ENCODE results near the gene CFDP1.

Gene CFDP1

DNA sequence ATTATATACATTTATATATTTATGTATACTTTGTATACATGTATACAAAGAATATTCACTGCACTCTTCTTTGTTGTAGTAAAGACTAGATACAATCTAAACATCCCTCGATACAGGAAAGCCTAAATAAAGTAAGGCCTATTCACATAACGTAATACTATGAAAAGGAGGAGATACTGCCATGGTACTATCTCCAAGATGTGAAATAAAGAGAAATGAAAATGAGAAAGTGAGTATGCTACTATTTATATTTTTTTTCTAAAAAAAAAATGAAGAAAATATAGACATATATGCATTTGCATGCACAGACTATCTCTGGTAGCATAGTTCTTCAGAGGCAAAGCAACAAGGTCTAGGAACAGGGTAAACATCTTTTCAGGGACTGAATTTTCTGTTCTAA lies 19.4 kb downstream of the CFDP1 start:
- peaks cover 0 to 4% (median 0%) of the 10 kb centered on the region in 5 donors for H3K4me1 ChIP-seq (ENCODE audit: control insufficient read depth in 5 of 5, insufficient read depth in 5 of 5, low read length in 5 of 5)
- H3K27ac ChIP-seq (ENCODE audit: low read depth, low read length) = no peak overlapping the region
- peaks cover 9 to 28% (median 17%) of the 10 kb centered on the region in 5 donors for H3K36me3 ChIP-seq (ENCODE audit: control insufficient read depth in 5 of 5, insufficient read depth in 5 of 5, low read length in 5 of 5)
- no peaks in the 10 kb centered on the region for H3K27me3 ChIP-seq (ENCODE audit: control insufficient read depth in 5 of 5, insufficient read depth in 4 of 5, low read length in 5 of 5)
- H3K9ac ChIP-seq (ENCODE audit: low read length in 5 of 5) = no peak overlapping the region
- no peaks in the 10 kb centered on the region for H3K9me3 ChIP-seq (ENCODE audit: control insufficient read depth in 5 of 5, low read length in 5 of 5)
- no peak overlapping the region for H3K4me3 ChIP-seq (ENCODE audit: low read depth in 1 of 5, low read length in 5 of 5)

DNA sequence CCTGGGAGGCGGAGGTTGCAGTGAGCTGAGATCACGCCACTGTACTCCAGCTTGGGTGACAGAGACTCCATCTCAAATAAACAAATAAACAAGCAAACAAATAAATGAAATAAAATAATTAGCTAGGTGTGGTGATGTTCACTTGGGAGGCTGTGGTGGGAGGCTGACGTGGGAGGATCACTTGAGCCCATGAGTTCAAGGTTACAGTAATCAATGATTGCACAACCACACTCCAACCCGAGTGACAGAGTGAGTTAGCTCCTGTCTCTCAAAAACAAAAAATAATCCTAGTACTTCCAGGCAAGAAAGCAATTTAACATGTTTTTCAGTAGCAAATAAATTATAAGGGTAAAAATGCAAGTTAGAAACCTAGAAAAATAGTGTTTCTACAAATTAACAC lies 26.4 kb downstream of the CFDP1 start:
- Histone ChIP-seq H3K9ac (ENCODE audit: low read length in 5 of 5) (no peak overlapping the region), H3K4me1 (ENCODE audit: control insufficient read depth in 5 of 5, insufficient read depth in 5 of 5, low read length in 5 of 5) (peaks cover 0 to 8% (median 3%) of the 10 kb centered on the region in 5 donors), H3K27me3 (ENCODE audit: control insufficient read depth in 5 of 5, insufficient read depth in 4 of 5, low read length in 5 of 5) (no peaks in the 10 kb centered on the region), H3K4me3 (ENCODE audit: low read depth in 1 of 5, low read length in 5 of 5) (no peak overlapping the region), H3K36me3 (ENCODE audit: control insufficient read depth in 5 of 5, insufficient read depth in 5 of 5, low read length in 5 of 5) (peaks cover 7 to 30% (median 18%) of the 10 kb centered on the region in 5 donors), H3K9me3 (ENCODE audit: control insufficient read depth in 5 of 5, low read length in 5 of 5) (no peaks in the 10 kb centered on the region), H3K27ac (ENCODE audit: low read depth, low read length) (no peak overlapping the region)

DNA sequence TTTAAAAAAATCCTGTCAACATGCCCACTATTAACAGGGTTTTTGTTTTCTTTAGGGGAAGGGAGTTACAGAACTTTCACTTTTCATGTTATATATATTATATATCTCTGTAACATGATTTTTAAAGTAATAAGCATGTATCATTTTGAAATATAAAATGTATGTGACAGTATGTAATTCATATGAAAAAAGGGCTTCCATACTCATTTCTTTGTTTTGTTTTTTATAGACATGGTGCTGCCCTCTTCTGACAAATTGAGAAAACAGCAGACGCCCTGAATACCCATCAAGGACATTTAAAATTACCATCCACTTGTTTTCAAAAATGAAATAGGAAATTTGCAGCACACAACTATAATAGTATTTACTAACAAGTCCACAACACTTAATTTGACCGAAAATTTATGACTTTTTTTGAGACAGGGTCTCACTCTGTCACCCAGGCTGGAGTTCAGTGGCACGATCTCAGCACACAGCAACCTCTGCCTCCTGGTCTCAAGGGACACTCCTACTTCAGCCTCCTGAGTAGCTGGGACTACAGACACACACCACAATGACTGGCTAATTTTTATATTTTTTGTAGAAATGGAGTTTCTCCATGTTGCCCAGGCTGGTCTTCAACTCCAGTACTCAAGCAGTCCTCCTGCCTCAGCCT lies 30.4 kb downstream of the CFDP1 start:
- H3K4me1 ChIP-seq (ENCODE audit: control insufficient read depth in 5 of 5, insufficient read depth in 5 of 5, low read length in 5 of 5) = peaks cover 0 to 9% (median 3%) of the 10 kb centered on the region in 5 donors
- H3K9me3 ChIP-seq (ENCODE audit: control insufficient read depth in 5 of 5, low read length in 5 of 5) = no peaks in the 10 kb centered on the region
- no peak overlapping the region for H3K27ac ChIP-seq (ENCODE audit: low read depth, low read length)
- peaks cover 0 to 10% (median 4%) of the 10 kb centered on the region in 5 donors for H3K36me3 ChIP-seq (ENCODE audit: control insufficient read depth in 5 of 5, insufficient read depth in 5 of 5, low read length in 5 of 5)
- no peaks in the 10 kb centered on the region for H3K27me3 ChIP-seq (ENCODE audit: control insufficient read depth in 5 of 5, insufficient read depth in 4 of 5, low read length in 5 of 5)
- H3K4me3 ChIP-seq (ENCODE audit: low read depth in 1 of 5, low read length in 5 of 5) = no peak overlapping the region
- H3K9ac ChIP-seq (ENCODE audit: low read length in 5 of 5) = no peak overlapping the region

DNA sequence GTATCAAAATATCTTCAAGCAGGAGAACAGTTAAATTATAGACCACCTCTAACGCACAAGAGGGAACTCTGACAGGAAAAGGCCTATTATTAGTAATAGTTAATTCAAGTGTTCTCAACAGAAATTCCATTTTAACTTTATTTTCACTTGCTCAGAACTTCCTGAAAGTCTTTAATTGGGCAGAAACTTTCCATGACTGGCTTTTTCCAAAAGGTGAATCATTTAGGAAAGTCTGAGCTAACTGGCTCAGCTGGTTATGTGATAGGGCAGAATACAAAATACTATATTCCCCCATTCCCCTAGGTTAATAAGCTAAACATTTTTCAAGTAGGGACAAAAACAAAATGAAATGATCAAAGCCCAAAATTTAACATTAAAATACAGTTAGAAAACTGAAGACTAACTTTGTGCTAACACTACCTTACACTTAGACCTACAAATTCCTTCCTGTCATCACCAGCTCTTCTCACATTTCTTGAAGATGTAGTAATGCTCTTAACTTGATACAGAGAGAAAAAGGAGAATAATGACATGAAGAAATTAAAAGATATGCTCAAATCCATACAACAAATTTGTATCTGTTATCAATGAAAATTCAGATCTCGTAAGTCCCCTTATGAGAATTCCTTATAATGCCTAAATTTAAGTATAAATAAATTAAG lies 31.0 kb downstream of the CFDP1 start:
- Histone ChIP-seq H3K9ac (ENCODE audit: low read length in 5 of 5) (peak overlapping the region in 1 of 5 donors; percentile 24), H3K27me3 (ENCODE audit: control insufficient read depth in 5 of 5, insufficient read depth in 4 of 5, low read length in 5 of 5) (no peaks in the 10 kb centered on the region), H3K27ac (ENCODE audit: low read depth, low read length) (peak overlapping the region; percentile 56), H3K4me3 (ENCODE audit: low read depth in 1 of 5, low read length in 5 of 5) (no peak overlapping the region), H3K36me3 (ENCODE audit: control insufficient read depth in 5 of 5, insufficient read depth in 5 of 5, low read length in 5 of 5) (peaks cover 0 to 5% (median 0%) of the 10 kb centered on the region in 5 donors), H3K4me1 (ENCODE audit: control insufficient read depth in 5 of 5, insufficient read depth in 5 of 5, low read length in 5 of 5) (peaks cover 0 to 9% (median 3%) of the 10 kb centered on the region in 5 donors), H3K9me3 (ENCODE audit: control insufficient read depth in 5 of 5, low read length in 5 of 5) (no peaks in the 10 kb centered on the region)

DNA sequence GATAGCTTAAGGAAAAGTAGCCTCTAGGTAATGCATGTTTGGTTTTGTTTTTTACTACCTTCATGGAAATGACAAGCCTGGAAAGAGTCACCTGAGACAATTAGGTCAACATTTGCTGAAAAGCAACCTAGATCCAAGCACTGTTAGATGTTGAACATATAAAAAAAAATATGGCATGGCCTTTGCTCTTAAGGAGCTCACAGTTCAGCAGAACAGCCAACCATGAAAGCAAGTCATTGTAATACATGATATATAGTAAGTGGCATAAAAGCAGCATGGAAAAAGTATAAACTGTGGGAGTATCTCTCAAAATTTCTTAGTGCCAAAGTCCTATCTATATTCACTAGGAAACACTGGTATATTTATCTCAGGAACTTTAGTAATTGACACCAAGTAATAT lies 31.6 kb downstream of the CFDP1 start:
- Histone ChIP-seq H3K27me3 (ENCODE audit: control insufficient read depth in 5 of 5, insufficient read depth in 4 of 5, low read length in 5 of 5) (no peaks in the 10 kb centered on the region), H3K9ac (ENCODE audit: low read length in 5 of 5) (peak overlapping the region in 1 of 5 donors; percentile 24), H3K4me1 (ENCODE audit: control insufficient read depth in 5 of 5, insufficient read depth in 5 of 5, low read length in 5 of 5) (peaks cover 0 to 9% (median 3%) of the 10 kb centered on the region in 5 donors), H3K27ac (ENCODE audit: low read depth, low read length) (peak overlapping the region; percentile 56), H3K36me3 (ENCODE audit: control insufficient read depth in 5 of 5, insufficient read depth in 5 of 5, low read length in 5 of 5) (peaks cover 0 to 3% (median 0%) of the 10 kb centered on the region in 5 donors), H3K4me3 (ENCODE audit: low read depth in 1 of 5, low read length in 5 of 5) (no peak overlapping the region), H3K9me3 (ENCODE audit: control insufficient read depth in 5 of 5, low read length in 5 of 5) (no peaks in the 10 kb centered on the region)

DNA sequence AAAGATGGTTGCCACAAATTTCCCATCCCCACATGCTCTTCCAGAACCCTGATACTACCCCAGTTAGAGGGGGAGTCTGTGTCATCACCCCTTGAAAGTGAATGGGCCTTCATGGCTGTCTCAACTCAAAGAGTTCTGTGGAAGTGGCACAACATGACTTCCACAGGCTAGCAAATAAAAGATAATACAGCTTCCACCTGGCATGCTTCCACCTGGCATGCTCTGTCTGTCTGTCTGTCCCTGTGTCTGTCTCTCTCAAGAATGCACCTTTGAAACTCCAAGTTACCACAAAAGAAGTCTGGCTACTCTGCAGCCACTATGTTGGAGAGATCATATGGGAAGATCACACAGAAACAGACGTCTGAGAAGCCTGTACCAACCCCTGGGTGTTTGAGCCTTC lies 35.0 kb downstream of the CFDP1 start:
- peaks cover 0 to 13% (median 11%) of the 10 kb centered on the region in 5 donors for H3K36me3 ChIP-seq (ENCODE audit: control insufficient read depth in 5 of 5, insufficient read depth in 5 of 5, low read length in 5 of 5)
- H3K4me3 ChIP-seq (ENCODE audit: low read depth in 1 of 5, low read length in 5 of 5) = no peak overlapping the region
- no peaks in the 10 kb centered on the region for H3K27me3 ChIP-seq (ENCODE audit: control insufficient read depth in 5 of 5, insufficient read depth in 4 of 5, low read length in 5 of 5)
- no peak overlapping the region for H3K9ac ChIP-seq (ENCODE audit: low read length in 5 of 5)
- no peaks in the 10 kb centered on the region for H3K9me3 ChIP-seq (ENCODE audit: control insufficient read depth in 5 of 5, low read length in 5 of 5)
- no peak overlapping the region for H3K27ac ChIP-seq (ENCODE audit: low read depth, low read length)
- peaks cover 0 to 9% (median 3%) of the 10 kb centered on the region in 5 donors for H3K4me1 ChIP-seq (ENCODE audit: control insufficient read depth in 5 of 5, insufficient read depth in 5 of 5, low read length in 5 of 5)

DNA sequence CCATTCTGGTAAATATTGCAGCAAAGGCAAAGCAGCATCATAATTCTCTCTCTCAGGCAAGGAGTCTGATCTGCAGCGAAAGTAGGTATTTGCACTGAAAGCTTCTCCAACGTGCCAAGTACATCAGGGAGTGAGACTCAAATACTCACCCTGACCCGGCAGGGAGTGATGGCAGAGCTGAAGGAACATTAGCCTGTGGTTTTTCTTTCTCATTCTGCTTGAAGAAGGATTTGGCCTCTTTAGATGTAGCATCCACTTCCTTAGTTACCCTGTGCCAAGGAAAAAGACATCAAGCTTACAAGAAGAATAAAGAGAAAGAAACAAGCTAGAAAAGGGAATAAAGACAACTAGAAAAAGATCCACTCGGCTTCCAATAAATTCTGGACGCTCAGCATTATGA lies 38.4 kb downstream of the CFDP1 start:
- H3K27ac ChIP-seq (ENCODE audit: low read depth, low read length) = no peak overlapping the region
- peaks cover 0 to 9% (median 2%) of the 10 kb centered on the region in 5 donors for H3K4me1 ChIP-seq (ENCODE audit: control insufficient read depth in 5 of 5, insufficient read depth in 5 of 5, low read length in 5 of 5)
- H3K9ac ChIP-seq (ENCODE audit: low read length in 5 of 5) = no peak overlapping the region
- H3K4me3 ChIP-seq (ENCODE audit: low read depth in 1 of 5, low read length in 5 of 5) = no peak overlapping the region
- H3K36me3 ChIP-seq (ENCODE audit: control insufficient read depth in 5 of 5, insufficient read depth in 5 of 5, low read length in 5 of 5) = peaks cover 3 to 36% (median 25%) of the 10 kb centered on the region in 5 donors
- no peaks in the 10 kb centered on the region for H3K9me3 ChIP-seq (ENCODE audit: control insufficient read depth in 5 of 5, low read length in 5 of 5)
- no peaks in the 10 kb centered on the region for H3K27me3 ChIP-seq (ENCODE audit: control insufficient read depth in 5 of 5, insufficient read depth in 4 of 5, low read length in 5 of 5)

DNA sequence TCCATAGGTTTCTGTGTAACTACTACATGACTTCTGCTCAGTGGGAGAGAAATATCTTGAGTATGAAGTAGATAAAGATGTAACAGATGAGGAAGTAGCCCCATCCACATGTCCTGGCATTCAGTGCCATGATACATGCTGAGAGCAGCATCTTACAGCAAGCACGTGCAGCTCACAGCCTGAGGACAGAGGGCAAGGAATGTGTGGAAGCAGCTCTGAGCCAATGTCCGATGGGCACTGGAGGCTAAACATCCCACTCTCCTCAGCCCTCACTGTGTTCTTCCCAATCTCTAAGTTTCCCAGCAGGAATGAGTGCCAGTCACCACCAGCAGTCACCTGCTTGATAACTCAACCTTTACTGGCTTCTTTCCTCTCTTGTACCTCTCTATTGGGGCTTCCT lies 40.4 kb downstream of the CFDP1 start:
- H3K27me3 ChIP-seq (ENCODE audit: control insufficient read depth in 5 of 5, insufficient read depth in 4 of 5, low read length in 5 of 5) = no peaks in the 10 kb centered on the region
- no peak overlapping the region for H3K9ac ChIP-seq (ENCODE audit: low read length in 5 of 5)
- H3K36me3 ChIP-seq (ENCODE audit: control insufficient read depth in 5 of 5, insufficient read depth in 5 of 5, low read length in 5 of 5) = peaks cover 11 to 38% (median 22%) of the 10 kb centered on the region in 5 donors
- H3K9me3 ChIP-seq (ENCODE audit: control insufficient read depth in 5 of 5, low read length in 5 of 5) = no peaks in the 10 kb centered on the region
- no peak overlapping the region for H3K4me3 ChIP-seq (ENCODE audit: low read depth in 1 of 5, low read length in 5 of 5)
- no peak overlapping the region for H3K27ac ChIP-seq (ENCODE audit: low read depth, low read length)
- peaks cover 0 to 10% (median 4%) of the 10 kb centered on the region in 5 donors for H3K4me1 ChIP-seq (ENCODE audit: control insufficient read depth in 5 of 5, insufficient read depth in 5 of 5, low read length in 5 of 5)

DNA sequence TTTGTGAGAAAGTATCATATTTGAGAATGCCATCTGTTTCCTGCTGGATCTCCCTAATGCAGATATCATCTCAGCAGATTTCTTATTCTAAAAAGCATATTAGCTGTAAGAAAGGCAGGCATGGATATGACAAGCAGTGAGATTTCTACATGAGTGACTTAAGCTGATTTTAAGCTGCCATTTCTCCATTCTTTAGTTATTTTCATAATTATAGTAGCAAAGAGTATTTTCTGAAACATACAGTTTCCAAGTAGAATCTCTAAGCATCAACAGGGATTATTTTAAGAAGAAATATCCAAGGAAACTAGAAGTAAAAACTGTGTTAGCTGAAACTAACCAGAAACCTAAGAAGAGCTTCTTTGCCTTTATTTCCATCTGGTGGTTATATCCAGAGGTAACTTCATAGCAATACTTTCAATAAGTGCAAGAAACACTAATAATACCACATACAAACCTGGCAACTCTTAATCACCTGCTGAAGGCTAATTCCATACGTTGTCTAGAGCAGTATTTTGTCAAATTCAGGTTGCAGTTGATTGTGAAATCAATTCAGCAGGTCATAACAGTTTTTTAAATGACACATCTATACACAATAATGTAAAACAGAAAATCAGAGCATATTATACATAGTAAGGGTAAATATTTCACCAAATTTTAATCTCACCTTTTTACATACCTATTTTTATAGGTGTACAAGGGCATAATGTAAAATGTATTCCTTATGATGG lies 42.2 kb downstream of the CFDP1 start:
- no peak overlapping the region for H3K9ac ChIP-seq (ENCODE audit: low read length in 5 of 5)
- H3K36me3 ChIP-seq (ENCODE audit: control insufficient read depth in 5 of 5, insufficient read depth in 5 of 5, low read length in 5 of 5) = peaks cover 11 to 45% (median 22%) of the 10 kb centered on the region in 5 donors
- no peaks in the 10 kb centered on the region for H3K27me3 ChIP-seq (ENCODE audit: control insufficient read depth in 5 of 5, insufficient read depth in 4 of 5, low read length in 5 of 5)
- H3K4me1 ChIP-seq (ENCODE audit: control insufficient read depth in 5 of 5, insufficient read depth in 5 of 5, low read length in 5 of 5) = peaks cover 0 to 10% (median 4%) of the 10 kb centered on the region in 5 donors
- no peaks in the 10 kb centered on the region for H3K9me3 ChIP-seq (ENCODE audit: control insufficient read depth in 5 of 5, low read length in 5 of 5)
- H3K27ac ChIP-seq (ENCODE audit: low read depth, low read length) = no peak overlapping the region
- no peak overlapping the region for H3K4me3 ChIP-seq (ENCODE audit: low read depth in 1 of 5, low read length in 5 of 5)

Measured in subcutaneous abdominal adipose tissue (tissue), 5 donors.